ENCODE results near the gene TADA3. TPM values are rescaled to one million over a fixed set of nuclear protein-coding genes. Genes with fewer than 3 reads are reported as not detected.
A peak's percentile ranks its signal among the peaks of the same experiment; 100 is the strongest.

Gene TADA3
- total and polyA plus RNA-seq, 4 donors = 44.9 to 52.0 (median 49.3) TPM

GRCh38 chr3:9782770-9783169 is 9.5 kb downstream of the TADA3 start:
- ATAC-seq (ENCODE audit: low FRiP score) (no peak), DNase-seq (no peak)
- WGBS, 2 donors = 28 to 39% methylated on average over 3 of the region's 3 CpGs
- Histone ChIP-seq H3K4me3 (ENCODE audit: low read length in 2 of 2) (no peak overlapping the region), H3K4me1 (ENCODE audit: control insufficient read depth in 1 of 2, insufficient read depth in 2 of 2, low read length in 2 of 2) (no peaks in the 10 kb centered on the region), H3K27me3 (ENCODE audit: control insufficient read depth in 1 of 2, insufficient read depth in 2 of 2, low read length in 1 of 2) (no peaks in the 10 kb centered on the region), H3K27ac (ENCODE audit: low read depth in 1 of 2, low read length in 2 of 2) (no peak overlapping the region), H3K36me3 (ENCODE audit: control insufficient read depth in 1 of 2, insufficient read depth in 2 of 2, low read length in 1 of 2) (peaks cover 0 to 6% of the 10 kb centered on the region in 2 donors), H3K9me3 (ENCODE audit: control insufficient read depth, low read length) (no peaks in the 10 kb centered on the region)
- intact Hi-C loops (cut with DNase I) = no loop called here

GRCh38 chr3:9781978-9782603 is 10.2 kb downstream of the TADA3 start:
- no peak overlapping the region for H3K27ac ChIP-seq (ENCODE audit: low read depth in 1 of 2, low read length in 2 of 2)
- intact Hi-C loops (cut with DNase I) = no loop called here
- 74 to 79% methylated on average over 3 of the region's 3 CpGs for WGBS, 2 donors
- DNase-seq = no peak
- H3K27me3 ChIP-seq (ENCODE audit: control insufficient read depth in 1 of 2, insufficient read depth in 2 of 2, low read length in 1 of 2) = no peaks in the 10 kb centered on the region
- no peaks in the 10 kb centered on the region for H3K4me1 ChIP-seq (ENCODE audit: control insufficient read depth in 1 of 2, insufficient read depth in 2 of 2, low read length in 2 of 2)
- no peak overlapping the region for H3K4me3 ChIP-seq (ENCODE audit: low read length in 2 of 2)
- ATAC-seq (ENCODE audit: low FRiP score) = no peak
- H3K36me3 ChIP-seq (ENCODE audit: control insufficient read depth in 1 of 2, insufficient read depth in 2 of 2, low read length in 1 of 2) = peaks cover 0 to 6% of the 10 kb centered on the region in 2 donors
- no peaks in the 10 kb centered on the region for H3K9me3 ChIP-seq (ENCODE audit: control insufficient read depth, low read length)

GRCh38 chr3:9781551-9781950 is 10.7 kb downstream of the TADA3 start:
- DNase-seq = peak in 1 of 2 donors; percentile 57
- intact Hi-C loops (cut with DNase I) = no loop called here
- H3K27ac ChIP-seq (ENCODE audit: low read depth in 1 of 2, low read length in 2 of 2) = no peak overlapping the region
- no peak overlapping the region for H3K4me3 ChIP-seq (ENCODE audit: low read length in 2 of 2)
- no peak for ATAC-seq (ENCODE audit: low FRiP score)
- 0 to 24% methylated on average over 1 of the region's 1 CpG for WGBS, 2 donors
- no peaks in the 10 kb centered on the region for H3K4me1 ChIP-seq (ENCODE audit: control insufficient read depth in 1 of 2, insufficient read depth in 2 of 2, low read length in 2 of 2)
- no peaks in the 10 kb centered on the region for H3K9me3 ChIP-seq (ENCODE audit: control insufficient read depth, low read length)
- peaks cover 0 to 6% of the 10 kb centered on the region in 2 donors for H3K36me3 ChIP-seq (ENCODE audit: control insufficient read depth in 1 of 2, insufficient read depth in 2 of 2, low read length in 1 of 2)
- no peaks in the 10 kb centered on the region for H3K27me3 ChIP-seq (ENCODE audit: control insufficient read depth in 1 of 2, insufficient read depth in 2 of 2, low read length in 1 of 2)

- Histone ChIP-seq H3K4me3 (ENCODE audit: low read length in 2 of 2) (no peak overlapping the region), H3K27me3 (ENCODE audit: control insufficient read depth in 1 of 2, insufficient read depth in 2 of 2, low read length in 1 of 2) (no peaks in the 10 kb centered on the region), H3K9me3 (ENCODE audit: control insufficient read depth, low read length) (no peaks in the 10 kb centered on the region), H3K4me1 (ENCODE audit: control insufficient read depth in 1 of 2, insufficient read depth in 2 of 2, low read length in 2 of 2) (no peaks in the 10 kb centered on the region), H3K27ac (ENCODE audit: low read depth in 1 of 2, low read length in 2 of 2) (no peak overlapping the region), H3K36me3 (ENCODE audit: control insufficient read depth in 1 of 2, insufficient read depth in 2 of 2, low read length in 1 of 2) (peaks cover 0 to 6% of the 10 kb centered on the region in 2 donors)
- DNase-seq = peak in 1 of 2 donors; percentile 19
- WGBS, 2 donors = 75 to 80% methylated on average over 4 of the region's 4 CpGs
- intact Hi-C loops (cut with DNase I) = no loop called here
- no peak for ATAC-seq (ENCODE audit: low FRiP score)
These were observed 11.4 kb downstream of the TADA3 start for GRCh38 chr3:9780910-9781309.

GRCh38 chr3:9780458-9780812 is 11.8 kb downstream of the TADA3 start:
- no peaks in the 10 kb centered on the region for H3K27me3 ChIP-seq (ENCODE audit: control insufficient read depth in 1 of 2, insufficient read depth in 2 of 2, low read length in 1 of 2)
- no peak for ATAC-seq (ENCODE audit: low FRiP score)
- H3K27ac ChIP-seq (ENCODE audit: low read depth in 1 of 2, low read length in 2 of 2) = no peak overlapping the region
- DNase-seq = peak; percentile 59 to 61
- no peaks in the 10 kb centered on the region for H3K9me3 ChIP-seq (ENCODE audit: control insufficient read depth, low read length)
- no peaks in the 10 kb centered on the region for H3K4me1 ChIP-seq (ENCODE audit: control insufficient read depth in 1 of 2, insufficient read depth in 2 of 2, low read length in 2 of 2)
- H3K4me3 ChIP-seq (ENCODE audit: low read length in 2 of 2) = no peak overlapping the region
- intact Hi-C loops (cut with DNase I) = no loop called here
- H3K36me3 ChIP-seq (ENCODE audit: control insufficient read depth in 1 of 2, insufficient read depth in 2 of 2, low read length in 1 of 2) = peaks cover 0 to 3% of the 10 kb centered on the region in 2 donors
- WGBS, 2 donors = 80 to 82% methylated on average over 10 of the region's 10 CpGs

- Histone ChIP-seq H3K9me3 (ENCODE audit: control insufficient read depth, low read length) (no peaks in the 10 kb centered on the region), H3K4me1 (ENCODE audit: control insufficient read depth in 1 of 2, insufficient read depth in 2 of 2, low read length in 2 of 2) (no peaks in the 10 kb centered on the region), H3K27ac (ENCODE audit: low read depth in 1 of 2, low read length in 2 of 2) (no peak overlapping the region), H3K36me3 (ENCODE audit: control insufficient read depth in 1 of 2, insufficient read depth in 2 of 2, low read length in 1 of 2) (peaks cover 0 to 3% of the 10 kb centered on the region in 2 donors), H3K27me3 (ENCODE audit: control insufficient read depth in 1 of 2, insufficient read depth in 2 of 2, low read length in 1 of 2) (no peaks in the 10 kb centered on the region), H3K4me3 (ENCODE audit: low read length in 2 of 2) (no peak overlapping the region)
- WGBS, 2 donors = 76 to 81% methylated on average over 8 of the region's 8 CpGs
- DNase-seq (peak; percentile 61 to 64), ATAC-seq (ENCODE audit: low FRiP score) (peak; percentile 33)
- intact Hi-C loops (cut with DNase I) = no loop called here
These were observed 12.4 kb downstream of the TADA3 start for GRCh38 chr3:9779721-9780457.

- Histone ChIP-seq H3K36me3 (ENCODE audit: control insufficient read depth in 1 of 2, insufficient read depth in 2 of 2, low read length in 1 of 2) (peaks cover 0 to 3% of the 10 kb centered on the region in 2 donors), H3K9me3 (ENCODE audit: control insufficient read depth, low read length) (no peaks in the 10 kb centered on the region), H3K4me1 (ENCODE audit: control insufficient read depth in 1 of 2, insufficient read depth in 2 of 2, low read length in 2 of 2) (no peaks in the 10 kb centered on the region), H3K27ac (ENCODE audit: low read depth in 1 of 2, low read length in 2 of 2) (no peak overlapping the region), H3K4me3 (ENCODE audit: low read length in 2 of 2) (no peak overlapping the region), H3K27me3 (ENCODE audit: control insufficient read depth in 1 of 2, insufficient read depth in 2 of 2, low read length in 1 of 2) (no peaks in the 10 kb centered on the region)
- intact Hi-C loops (cut with DNase I) = no loop called here
- ATAC-seq (ENCODE audit: low FRiP score) (no peak), DNase-seq (peak in 1 of 2 donors; percentile 62)
- 79 to 83% methylated on average over 5 to 6 of the region's 6 CpGs for WGBS, 2 donors
These were observed 13.1 kb downstream of the TADA3 start for GRCh38 chr3:9779075-9779593.

GRCh38 chr3:9778143-9779074 is 13.9 kb downstream of the TADA3 start:
- 66 to 70% methylated on average over 5 of the region's 5 CpGs for WGBS, 2 donors
- Histone ChIP-seq H3K36me3 (ENCODE audit: control insufficient read depth in 1 of 2, insufficient read depth in 2 of 2, low read length in 1 of 2) (peaks cover 0 to 3% of the 10 kb centered on the region in 2 donors), H3K27ac (ENCODE audit: low read depth in 1 of 2, low read length in 2 of 2) (no peak overlapping the region), H3K27me3 (ENCODE audit: control insufficient read depth in 1 of 2, insufficient read depth in 2 of 2, low read length in 1 of 2) (no peaks in the 10 kb centered on the region), H3K4me1 (ENCODE audit: control insufficient read depth in 1 of 2, insufficient read depth in 2 of 2, low read length in 2 of 2) (no peaks in the 10 kb centered on the region), H3K4me3 (ENCODE audit: low read length in 2 of 2) (no peak overlapping the region), H3K9me3 (ENCODE audit: control insufficient read depth, low read length) (no peaks in the 10 kb centered on the region)
- ATAC-seq (ENCODE audit: low FRiP score) (no peak), DNase-seq (peak in 1 of 2 donors; percentile 75)
- intact Hi-C loops (cut with DNase I) = no loop called here

Data from aorta (tissue), 5 donors.